GM12892 (cell line): ENCODE results near the gene MAGEB10.

Source experiments
- POLR2A ChIP-seq: IDR thresholded peaks from 2 replicates; pipeline ENCODE4 v1.6.1; 2011; ENCODE audit warnings: low read depth, low read length, control low read depth
- POLR2AphosphoS5 ChIP-seq: IDR thresholded peaks from 2 replicates; pipeline ENCODE4 v1.6.1; 2011; ENCODE audit warnings: low read depth, low read length, control low read depth
- TAF1 ChIP-seq: IDR thresholded peaks from 2 replicates; pipeline ENCODE4 v1.6.1; 2011; ENCODE audit warnings: low read depth, mild to moderate bottlenecking, control low read depth, low read length, borderline replicate concordance

DNA sequence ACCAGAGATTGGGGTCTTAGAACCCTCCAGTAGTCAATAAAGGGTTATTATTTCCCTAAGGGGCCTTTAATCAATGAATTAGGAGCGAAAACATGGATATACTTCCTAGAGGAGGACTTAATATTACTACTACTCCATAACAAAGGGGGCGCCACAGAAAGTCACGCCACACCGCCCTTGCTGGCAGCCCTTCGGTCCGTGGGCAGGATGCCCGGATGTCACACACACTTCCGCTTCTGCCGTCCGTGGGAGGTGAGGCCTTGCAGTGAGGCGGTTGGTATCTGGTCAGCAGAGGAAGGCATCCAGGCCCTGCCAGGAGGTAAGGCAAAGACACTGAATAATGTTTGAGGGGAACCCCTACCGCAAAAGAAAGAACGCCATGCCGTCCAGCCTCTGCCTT lies 436 bp downstream of the MAGEB10 start:
- TF ChIP-seq POLR2AphosphoS5 (no peak), POLR2A (no peak), TAF1 (no peak)
